NCI-H2227 treated with DMSO at 0.1 percent for 48 hours (cell line): ENCODE measurements around the gene CBX2.
A peak's percentile ranks its signal among the peaks of the same experiment; 100 is the strongest.
"Not testable (repeated sequence)": the region's sequence is repeated elsewhere in the genome, so short reads cannot be mapped to it uniquely, and the experiment has no call there.

Experiments
- DNase-seq: peaks from one replicate; lab custom pipeline; 2025; lab: John Stamatoyannopoulos, UW

CBX2 gene

DNA sequence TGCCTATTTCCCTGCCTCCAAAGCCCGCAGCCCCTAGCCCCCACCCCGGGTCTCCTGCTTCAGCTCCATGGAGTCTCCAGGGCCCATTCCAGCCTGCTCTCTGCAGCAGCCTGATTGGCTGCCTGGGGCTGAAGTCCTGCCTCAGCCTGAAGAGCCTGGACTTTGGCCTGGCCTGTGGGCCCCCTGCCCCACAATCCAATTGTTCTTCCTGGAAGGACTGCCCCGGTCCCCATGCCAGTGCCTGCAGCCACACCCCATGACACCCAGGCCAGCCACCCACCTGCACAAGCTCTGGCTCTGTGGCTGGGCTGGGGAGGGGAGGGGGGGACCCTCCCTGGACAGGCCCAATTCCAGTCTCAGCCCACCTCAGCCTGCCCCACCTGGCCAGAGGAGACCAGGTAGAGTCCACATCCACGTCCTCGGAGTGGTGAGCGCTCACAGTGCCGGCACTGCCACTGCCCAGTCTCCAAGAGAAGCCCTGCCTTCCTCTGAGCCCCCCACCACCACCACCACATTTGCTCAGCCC, 34.9 kb upstream of the CBX2 start:
- DNase-seq = no peak

DNA sequence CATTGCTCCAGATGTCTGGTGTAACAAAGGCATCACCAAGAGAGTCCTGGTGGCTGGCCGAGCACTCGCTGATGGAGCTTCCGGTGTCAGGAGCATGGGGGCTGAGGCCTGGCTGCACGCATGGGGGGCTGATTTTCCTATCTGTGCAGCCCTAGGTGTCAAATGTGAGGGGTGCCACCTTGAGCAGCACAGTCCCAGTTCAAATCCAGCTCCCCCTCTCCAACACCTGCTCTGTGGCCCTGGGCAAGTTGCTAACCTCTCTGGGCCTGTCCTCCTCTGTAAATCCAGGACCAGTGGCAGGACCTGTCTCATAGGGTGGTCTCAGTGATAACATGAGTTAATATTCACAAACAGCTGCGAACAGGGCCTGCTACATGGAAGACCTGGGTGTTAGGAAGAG, 34.3 kb upstream of the CBX2 start:
- no peak for DNase-seq

DNA sequence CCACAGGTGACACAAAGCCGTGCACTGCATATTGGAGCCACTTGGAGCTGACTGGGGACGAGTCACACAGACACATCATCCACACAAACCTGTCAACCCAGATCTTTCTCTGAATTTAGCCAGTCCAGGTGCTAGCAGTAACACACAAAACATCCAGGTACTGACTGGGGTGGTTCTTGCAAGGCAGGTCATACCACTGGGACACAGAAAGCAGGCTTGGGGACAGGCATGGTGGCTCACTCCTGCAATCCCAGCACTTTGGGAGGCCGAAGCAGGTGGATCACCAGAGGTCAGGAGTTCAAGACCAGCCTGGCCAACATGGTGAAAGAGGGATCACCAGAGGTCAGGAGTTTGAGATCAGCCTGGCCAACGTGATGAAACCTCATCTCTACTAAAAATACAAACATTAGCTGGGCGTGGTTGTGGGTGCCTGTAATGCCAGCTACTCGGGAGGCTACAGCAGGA, 32.3 kb upstream of the CBX2 start:
- DNase-seq = no peak

DNA sequence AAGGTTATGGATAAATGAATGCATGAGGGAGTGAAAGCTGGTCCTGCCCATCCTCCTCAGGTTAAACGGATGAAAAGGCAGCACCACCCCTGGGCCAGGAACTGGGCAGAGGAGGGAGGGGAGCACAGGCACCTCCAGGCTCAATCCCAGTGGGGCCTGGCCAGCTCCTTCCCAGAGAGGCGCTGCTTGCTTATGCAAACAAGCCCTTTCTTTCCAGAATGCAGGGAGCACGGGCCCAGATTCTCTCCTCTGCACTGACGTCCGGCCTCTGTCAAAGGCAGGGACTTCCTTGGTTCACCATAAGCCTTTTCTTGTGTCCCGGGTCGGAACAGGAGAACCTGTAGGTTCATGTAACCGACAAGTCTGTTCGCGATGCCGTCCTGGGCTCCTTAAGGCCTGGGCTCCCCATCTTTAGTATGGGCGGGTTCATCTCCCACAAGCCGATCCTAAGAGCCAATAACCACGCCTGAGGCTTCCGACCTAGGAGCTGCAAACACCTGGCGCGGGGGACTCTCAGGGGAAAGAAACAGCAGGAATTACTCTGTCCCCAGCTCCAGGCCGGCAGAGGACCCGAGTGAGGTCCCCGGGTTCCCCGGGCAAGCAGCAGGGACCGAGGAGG, 30.9 kb upstream of the CBX2 start:
- peak; percentile 54 for DNase-seq

DNA sequence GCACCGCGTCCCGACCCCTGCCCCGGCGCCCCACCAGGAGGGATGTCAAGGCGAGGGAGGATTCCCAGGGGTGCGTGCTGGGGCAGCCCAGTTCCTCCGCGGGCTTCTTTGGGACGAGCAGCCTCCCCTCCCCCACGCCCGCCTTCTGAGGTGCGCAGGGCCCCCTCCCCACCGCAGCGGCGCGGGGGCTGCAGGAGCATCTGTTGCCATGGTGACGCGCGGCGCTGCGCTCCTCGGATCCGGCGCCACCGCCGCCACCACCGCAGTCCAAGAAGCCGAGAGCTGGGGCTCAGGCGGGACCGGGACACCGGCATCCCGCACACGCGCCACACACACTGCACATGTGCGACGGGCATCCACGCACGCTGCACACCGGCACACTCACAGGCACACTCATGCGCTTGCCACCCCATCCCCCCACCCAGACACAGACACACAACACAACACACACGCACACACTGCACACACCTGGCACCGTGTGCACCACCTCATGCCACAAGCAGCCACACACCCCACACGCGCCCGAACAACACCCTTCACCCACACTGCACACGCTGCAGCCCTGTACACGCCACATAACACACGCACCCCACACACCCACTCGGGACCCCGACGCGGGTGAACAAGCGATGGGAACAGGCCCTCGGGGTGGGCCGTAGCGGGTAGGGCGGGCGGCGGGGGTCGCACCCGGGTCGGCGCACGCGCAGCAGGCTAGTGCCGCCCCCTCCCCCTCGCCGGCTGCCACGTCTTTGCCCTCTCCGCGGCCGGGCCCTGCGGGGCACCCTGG, 30.2 kb upstream of the CBX2 start:
- DNase-seq = peak; percentile 54

DNA sequence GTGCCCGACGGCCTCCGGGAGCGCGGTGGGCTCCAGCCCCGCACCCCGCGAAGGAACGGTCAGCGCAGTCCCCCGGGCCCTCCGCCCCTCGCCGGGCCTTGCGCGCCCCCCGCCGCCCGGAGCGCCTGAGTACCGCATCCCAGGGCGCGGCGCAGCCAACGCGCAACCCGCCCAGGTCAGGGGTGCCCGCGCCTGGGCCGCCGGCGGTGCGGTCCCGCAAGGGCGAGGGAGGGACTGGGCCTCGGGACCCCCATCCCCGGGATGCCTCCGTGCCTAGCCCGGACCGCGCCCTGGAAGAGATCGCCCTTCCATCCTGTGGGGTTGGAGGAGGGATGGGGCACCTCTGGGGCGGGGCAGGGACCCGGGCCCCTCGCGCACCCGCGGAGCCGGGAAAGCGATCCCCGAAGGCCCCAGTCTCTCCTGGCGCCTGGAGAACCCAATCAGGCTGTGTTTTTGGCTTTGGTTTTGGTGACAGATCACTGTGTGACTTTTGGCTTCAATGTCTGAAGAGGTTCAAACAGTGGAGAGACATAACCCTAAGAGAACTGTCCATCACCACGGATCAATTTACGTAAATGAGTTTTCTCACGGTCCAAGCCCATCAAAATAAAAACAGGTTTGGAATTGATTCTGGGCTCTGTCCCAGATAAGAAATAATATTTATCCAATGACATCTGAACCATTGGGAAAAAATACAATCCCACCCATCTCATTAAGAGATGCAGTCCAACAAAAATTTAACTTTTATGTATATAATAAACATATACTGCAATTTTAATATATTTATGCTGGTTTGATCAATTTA, 29.5 kb upstream of the CBX2 start:
- DNase-seq = no peak

DNA sequence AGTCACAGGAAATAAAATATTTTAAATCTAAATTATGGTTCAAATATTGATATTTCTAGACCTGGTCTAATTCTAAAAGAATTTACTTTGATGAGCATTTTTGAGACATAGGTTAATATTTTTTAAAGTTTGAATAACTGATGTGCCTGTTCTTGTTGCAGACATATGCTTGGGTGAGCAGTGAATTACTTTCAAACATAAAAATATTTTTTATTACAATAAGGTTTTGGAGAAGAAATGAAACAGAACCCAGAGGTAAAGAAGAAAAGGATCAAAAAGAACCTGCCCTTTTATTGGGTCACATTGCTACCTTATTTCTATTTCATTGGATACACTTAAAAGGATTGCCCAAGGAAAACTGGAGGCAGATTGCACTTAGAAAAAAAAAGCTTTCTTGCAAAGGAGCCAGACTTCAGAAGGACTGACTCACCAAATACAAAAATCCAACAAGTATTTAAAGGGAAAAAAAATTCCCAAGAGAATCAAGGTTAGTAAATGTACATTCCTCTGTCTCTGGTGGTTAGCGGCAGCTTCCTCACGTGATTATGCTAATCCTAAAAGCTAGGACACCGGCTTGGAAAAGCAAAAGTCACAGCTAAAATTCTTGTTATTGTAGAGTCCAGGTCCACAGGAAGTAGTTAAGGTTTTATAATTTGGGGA, 28.7 kb upstream of the CBX2 start:
- DNase-seq = no peak

DNA sequence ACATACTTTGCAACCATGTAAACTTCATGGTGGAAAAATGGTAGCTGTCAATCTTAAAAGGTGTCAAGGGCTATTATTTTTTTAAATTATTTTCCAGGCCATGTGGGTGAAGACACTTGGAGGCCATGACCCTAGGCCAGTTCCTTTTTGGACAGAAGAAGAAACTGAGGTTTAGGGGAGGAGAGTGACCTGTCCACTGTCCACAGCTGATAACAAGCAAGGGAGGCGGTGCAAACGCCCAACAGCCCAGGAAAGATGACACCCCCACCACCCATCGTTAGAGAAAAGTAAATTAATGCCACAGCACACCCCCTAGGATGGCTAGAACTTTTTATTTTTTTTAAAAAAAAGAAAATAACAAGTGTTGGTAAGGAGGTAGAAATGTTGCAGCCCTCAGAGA, 28.0 kb upstream of the CBX2 start:
- DNase-seq = no peak

DNA sequence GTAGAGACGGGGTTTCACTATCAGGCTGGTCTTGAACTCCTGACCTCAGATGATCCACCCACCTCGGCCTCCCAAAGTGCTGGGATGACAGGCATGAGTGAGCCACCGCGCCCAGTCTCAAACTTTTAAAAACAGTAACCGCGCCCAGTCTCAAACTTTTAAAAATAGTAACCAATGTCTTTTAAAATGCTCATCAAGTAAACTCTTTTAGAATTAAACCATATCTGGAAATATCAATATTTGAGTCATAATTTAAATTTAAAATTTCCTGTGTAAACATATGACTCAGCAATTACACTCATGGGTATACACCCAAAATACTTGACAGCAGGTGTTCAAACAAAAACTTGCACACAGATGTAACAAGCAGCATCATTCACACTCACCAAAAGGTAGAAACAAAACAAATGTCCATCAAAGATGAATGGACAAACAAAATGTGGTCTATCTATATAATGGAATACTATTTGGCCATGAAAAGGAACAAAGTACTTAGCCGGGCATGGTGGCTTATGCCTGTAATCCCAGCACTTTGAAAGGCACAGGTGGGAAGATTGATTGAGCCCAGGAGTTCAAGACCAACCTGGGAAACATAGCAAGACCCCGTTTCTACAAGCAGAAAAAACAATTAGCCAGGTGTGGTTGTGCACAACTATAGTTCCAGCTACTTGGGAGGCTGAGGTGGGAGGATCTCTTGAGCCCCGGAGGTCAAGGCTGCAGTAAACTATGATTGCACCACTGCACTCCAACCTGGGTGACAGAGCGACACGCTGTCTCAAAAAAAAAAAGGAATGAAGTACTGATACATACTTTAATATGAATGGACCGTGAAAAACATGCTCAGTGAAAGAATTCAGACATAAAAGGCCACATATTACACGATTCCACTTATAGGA, 27.1 kb upstream of the CBX2 start:
- DNase-seq = no peak

DNA sequence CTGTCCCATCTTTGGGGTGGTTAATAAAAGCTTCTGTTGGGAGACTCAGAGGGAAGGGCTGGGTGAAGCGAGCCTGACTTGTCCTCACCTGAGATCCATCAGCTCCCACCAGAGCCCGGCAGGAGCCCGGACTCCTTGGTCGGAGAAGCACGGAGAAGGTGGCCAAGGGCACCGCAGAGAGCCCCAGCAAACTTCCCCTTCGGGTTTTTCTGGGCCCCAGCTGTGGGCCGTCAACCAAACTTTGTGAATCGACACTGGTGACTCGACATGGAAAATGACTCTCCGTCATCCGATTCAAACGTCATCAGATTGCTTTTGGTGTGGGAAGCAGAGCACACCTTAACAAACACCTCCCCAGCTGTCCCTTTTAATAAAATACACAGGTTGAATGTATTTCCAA, 25.8 kb upstream of the CBX2 start:
- DNase-seq = no peak

DNA sequence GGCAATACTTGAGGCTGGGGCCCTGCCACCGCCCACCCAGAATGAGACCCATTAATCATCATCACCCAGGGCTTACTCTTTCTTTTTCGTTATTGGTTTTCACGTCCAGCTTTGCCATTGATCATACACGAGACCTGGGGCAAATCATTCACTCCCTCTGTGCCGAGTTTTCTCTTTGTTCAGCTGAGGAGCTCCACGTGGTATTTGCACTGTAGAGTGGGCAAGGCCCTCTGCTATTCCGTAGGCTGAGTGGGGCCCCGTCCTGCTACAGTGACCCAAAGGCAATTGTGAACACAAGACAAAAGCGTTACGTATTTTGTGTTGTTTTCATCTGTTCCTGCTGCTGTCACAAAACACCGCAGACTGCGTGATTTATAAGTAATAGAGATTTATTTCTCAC, 23.6 kb upstream of the CBX2 start:
- no peak for DNase-seq

DNA sequence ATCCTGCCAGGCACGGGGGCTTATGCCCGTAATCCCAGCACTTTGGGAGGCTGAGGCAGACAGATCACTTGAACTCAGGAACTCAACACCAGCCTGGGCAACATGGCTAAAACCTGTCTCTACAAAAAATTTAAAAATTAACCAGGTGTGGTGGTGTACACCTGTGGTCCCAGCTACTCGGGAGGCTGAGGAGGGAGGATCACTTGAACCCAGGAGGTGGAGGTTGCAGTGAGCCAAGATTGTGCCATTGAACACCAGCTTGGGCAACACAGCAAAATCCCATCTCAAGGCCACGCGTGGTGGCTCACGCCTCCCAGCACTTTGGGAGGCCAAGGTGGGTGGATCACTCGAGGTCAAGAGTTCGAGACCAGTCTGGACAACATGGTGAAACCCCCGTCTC, 23.0 kb upstream of the CBX2 start:
- not testable (repeated sequence) for DNase-seq

DNA sequence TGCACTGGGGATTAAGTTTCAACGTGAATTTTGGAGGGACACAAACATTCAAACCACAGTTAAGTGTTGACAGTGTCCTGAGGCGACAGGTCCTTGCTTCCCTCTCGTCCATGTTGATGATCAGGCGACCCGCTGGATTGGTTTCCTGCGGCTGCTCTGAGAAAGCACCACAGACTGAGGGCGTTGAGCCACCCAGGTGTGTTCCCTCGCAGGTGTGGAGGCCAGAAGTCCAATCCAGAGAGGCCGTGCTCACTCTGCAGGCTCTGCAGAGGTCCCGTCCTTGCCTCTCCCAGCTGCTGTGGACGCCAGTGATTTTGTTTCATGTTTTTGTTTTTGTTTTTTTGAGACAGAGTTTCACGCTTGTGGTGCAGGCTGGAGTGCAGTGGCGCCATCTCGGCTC, 22.4 kb upstream of the CBX2 start:
- DNase-seq = no peak

DNA sequence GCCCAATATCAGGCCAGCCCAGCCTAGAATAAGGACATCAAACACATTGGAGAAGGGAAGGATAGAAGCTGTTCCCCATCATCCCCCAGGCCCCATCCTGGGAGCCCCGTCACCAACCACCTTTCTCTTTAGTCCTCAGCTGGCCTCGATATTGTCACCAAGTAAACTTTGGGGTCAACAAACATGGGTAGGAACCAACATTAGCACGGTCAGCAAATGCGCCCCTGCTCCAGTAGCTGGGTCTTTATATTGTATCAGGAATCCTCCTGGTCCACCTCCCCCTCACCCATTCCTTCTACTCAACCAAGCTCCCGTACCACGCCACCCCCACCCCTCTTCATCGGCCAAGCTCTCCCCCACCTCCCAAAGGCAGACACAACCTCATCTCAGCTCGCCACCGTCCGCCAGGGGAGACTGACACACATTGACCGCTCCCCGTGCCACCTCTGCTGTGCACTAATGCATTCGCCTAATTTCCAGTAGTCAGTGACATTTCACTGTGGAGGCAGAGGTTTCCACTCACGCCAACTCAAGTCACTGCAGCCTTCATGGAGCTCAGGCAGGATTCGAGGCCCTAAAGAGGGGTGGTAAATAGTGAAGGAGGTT, 20.7 kb upstream of the CBX2 start:
- DNase-seq = no peak

DNA sequence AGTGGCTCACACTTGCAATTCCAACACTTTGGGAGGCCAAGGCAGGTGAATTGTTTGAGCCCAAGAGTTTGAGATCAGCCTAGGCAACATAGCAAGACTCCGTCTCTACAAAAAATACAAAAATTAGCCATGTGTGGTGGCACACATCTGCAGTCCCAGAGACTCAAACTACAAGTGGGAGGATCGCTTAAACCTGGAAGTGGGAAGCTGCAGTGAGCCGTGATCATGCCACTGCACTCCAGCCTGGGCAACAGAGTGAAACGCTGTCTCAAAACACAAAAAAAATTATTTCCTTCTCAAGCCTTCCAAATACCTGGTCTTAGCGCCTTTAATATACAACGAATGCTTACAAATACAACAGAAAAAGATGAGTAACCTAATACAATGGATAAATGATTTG, 19.7 kb upstream of the CBX2 start:
- no peak for DNase-seq

DNA sequence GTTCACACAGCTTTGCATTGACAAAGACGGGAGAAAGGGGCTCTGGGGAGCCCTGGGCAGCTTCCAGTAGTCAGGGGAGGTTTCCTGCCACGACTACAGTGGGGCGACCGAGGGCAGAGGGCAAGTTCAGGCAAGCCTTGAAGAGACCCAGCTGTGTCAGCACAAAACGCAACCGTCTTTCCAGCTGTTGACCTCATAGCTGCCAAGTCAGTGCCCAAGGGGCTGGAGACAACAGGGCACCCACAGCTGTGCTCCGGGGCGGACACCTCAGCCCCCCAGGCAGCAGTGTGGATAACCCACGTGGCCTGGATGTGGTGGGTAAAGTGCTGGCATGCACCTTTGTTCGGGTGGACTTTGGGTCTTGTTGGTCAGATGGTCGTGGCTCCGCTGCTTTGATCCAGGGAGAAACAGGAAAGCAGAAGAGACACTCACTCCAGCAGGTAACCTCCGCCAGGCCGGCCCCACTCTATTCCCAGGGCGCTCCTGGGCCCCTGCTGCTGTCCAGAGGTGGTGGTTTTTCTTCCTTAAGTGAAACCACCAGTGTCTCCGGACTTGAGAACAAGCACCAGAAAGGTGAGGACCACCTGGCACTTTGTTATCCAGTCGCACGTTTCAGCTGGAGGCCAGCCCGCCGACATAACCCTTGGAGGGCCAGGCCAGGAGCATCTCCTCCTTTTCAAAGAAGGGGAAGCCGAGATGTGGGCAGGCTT, 17.6 kb upstream of the CBX2 start:
- no peak for DNase-seq

DNA sequence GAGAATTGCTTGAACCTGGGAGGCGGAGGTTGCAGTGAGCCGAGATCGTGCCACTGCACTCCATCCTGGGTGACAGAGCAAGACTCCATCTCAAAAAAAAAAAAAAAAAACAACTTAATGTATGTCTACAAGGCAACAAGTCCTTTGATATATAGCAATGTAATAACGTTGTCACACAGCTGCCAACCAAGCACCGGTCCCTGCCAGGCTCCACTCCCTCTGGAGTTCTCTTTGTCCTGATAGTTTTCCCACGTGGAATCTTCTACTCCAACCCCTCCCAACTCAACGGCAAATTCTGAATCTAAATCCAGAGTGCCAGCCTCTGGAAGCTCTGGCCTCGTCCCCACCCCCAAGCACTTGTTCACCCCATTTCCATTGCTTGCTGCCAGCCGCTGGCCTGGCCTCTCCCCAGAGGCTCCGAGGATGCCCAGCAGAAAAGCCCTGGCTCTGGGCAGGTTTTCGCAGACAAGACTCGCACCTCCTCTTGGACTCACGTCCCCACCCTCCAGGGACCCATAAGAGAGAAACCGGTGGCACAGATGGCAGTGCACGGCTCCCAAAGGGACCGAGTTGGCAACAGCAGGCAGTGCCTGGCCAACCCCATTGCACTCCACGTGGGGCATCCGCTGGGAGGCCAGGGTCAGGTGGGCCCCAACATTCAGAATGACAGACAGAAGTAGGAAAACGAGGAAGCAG, 15.9 kb upstream of the CBX2 start:
- no peak for DNase-seq

DNA sequence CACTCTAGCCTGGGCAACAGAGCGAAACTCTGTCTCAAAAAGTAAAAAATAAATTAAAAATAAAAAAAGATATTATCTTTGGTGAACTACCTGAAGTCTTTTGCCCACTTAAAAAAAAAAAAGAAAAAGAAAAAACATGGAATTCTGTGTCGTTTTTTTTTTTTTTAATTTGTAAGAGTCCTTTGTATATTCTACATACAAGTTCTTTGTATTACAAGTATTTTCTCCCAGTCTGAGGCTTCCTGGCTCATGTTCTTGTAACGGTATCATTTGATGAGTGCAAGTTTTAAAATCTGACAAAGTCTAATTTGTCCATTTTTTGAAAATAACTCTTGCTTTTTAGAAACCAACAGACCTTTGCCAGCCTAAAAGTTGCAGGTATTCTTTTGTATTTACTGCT, 12.2 kb upstream of the CBX2 start:
- DNase-seq = no peak
